ENCODE results near the gene LY86.

GRCh38 chr6:6605873-6606272, 17.4 kb downstream of the LY86 start:
- TF ChIP-seq CTCF (IDR thresholded peaks at IDR 0.05; ENCODE audit: low read depth, low read length) (no peak), EZH2phosphoT487 (IDR thresholded peaks at IDR 0.05; ENCODE audit: low read depth) (no peak)
